Adrenal gland (tissue), 5 donors: ENCODE measurements around the gene JOSD1.
A peak's percentile ranks its signal among the peaks of the same experiment; 100 is the strongest.

Experiments
- CTCF ChIP-seq, 6 experiments: fragments of 450-650 bp in 4 of 6; fragments of 200-600 bp in 2 of 6; sonication (generic) in 1 of 6; IDR thresholded peaks; 1 replicate in 5 of 6; 2 replicates in 1 of 6; pipeline versions ENCODE4 v1.5.1 to v1.8.0; 2016 to 2021; ENCODE audit warnings: antibody characterized with exemption in 6 of 6, mild to moderate bottlenecking in 2 of 6, moderate library complexity in 1 of 6
- POLR2A ChIP-seq, 2 donors: fragments of 450-650 bp; IDR thresholded peaks; one replicate each; pipeline ENCODE4 v1.6.1; 2017; ENCODE audit warnings: antibody characterized with exemption in 2 of 2, mild to moderate bottlenecking in 2 of 2, moderate library complexity in 1 of 2
- donor health status: DM: no; HTN: no; CAD: no.

GRCh38 chr22:38706101-38706900, 5.6 kb upstream of the JOSD1 start:
- no peak for TF ChIP-seq CTCF (IDR thresholded peaks at IDR 0.05)
- TF ChIP-seq POLR2A (IDR thresholded peaks at IDR 0.05) = peak in 1 of 2 donors; percentile 5
